Lower leg skin (tissue), 3 donors: ENCODE data around the gene SLC38A6.

Source experiments
- CTCF ChIP-seq, 3 donors: fragments of 450-650 bp; IDR thresholded peaks; one replicate each; pipeline ENCODE4 v1.5.1; 2016; ENCODE audit warnings: antibody characterized with exemption in 3 of 3, mild to moderate bottlenecking in 3 of 3, moderate library complexity in 2 of 3
- POLR2A ChIP-seq, 2 donors: fragments of 450-650 bp; IDR thresholded peaks; one replicate each; pipeline ENCODE4 v1.6.1; 2016 to 2017; ENCODE audit warnings: antibody characterized with exemption in 2 of 2, mild to moderate bottlenecking in 1 of 2, moderate library complexity in 1 of 2

- TF ChIP-seq POLR2A (IDR thresholded peaks at IDR 0.05) (no peak), CTCF (IDR thresholded peaks at IDR 0.05) (no peak)
These were observed 66.0 kb downstream of the SLC38A6 start for GRCh38 chr14:61047021-61047420.
